DMS 273 (cell line): ENCODE data around the gene REC114.
"Not testable (repeated sequence)": the region's sequence is repeated elsewhere in the genome, so short reads cannot be mapped to it uniquely, and the experiment has no call there.

Experiments
- DNase-seq: peaks from one replicate; lab custom pipeline; 2025; ENCODE audit not compliant: unreplicated experiment; lab: John Stamatoyannopoulos, UW

The REC114 gene

GRCh38 chr15:73454096-73454495, 11.1 kb downstream of the REC114 start:
- DNase-seq = no peak

GRCh38 chr15:73455876-73456275, 12.9 kb downstream of the REC114 start:
- DNase-seq = no peak

- DNase-seq = no peak
Measured at GRCh38 chr15:73457334-73457733, 14.4 kb downstream of the REC114 start.

- DNase-seq = no peak
Measured at GRCh38 chr15:73460662-73461061, 17.7 kb downstream of the REC114 start.

- DNase-seq = peak; percentile 14
Measured at GRCh38 chr15:73464602-73465001, 21.6 kb downstream of the REC114 start.

- DNase-seq = no peak
Measured at GRCh38 chr15:73467758-73468157, 24.8 kb downstream of the REC114 start.

GRCh38 chr15:73474785-73475184, 31.8 kb downstream of the REC114 start:
- DNase-seq = no peak

- no peak for DNase-seq
Measured at GRCh38 chr15:73476704-73477216, 33.8 kb downstream of the REC114 start.

- DNase-seq = no peak
Measured at GRCh38 chr15:73480050-73480449, 37.1 kb downstream of the REC114 start.

GRCh38 chr15:73482166-73482565, 39.2 kb downstream of the REC114 start:
- DNase-seq = no peak

- DNase-seq = no peak
Measured at GRCh38 chr15:73483053-73483452, 40.1 kb downstream of the REC114 start.

- DNase-seq = no peak
Measured at GRCh38 chr15:73485372-73485771, 42.4 kb downstream of the REC114 start.

- DNase-seq = not testable (repeated sequence)
Measured at GRCh38 chr15:73485885-73486284, 42.9 kb downstream of the REC114 start.

- DNase-seq = no peak
Measured at GRCh38 chr15:73488698-73489097, 45.7 kb downstream of the REC114 start.

GRCh38 chr15:73493922-73494321, 51.0 kb downstream of the REC114 start:
- DNase-seq = no peak

- DNase-seq = no peak
Measured at GRCh38 chr15:73495181-73495580, 52.2 kb downstream of the REC114 start.

- no peak for DNase-seq
Measured at GRCh38 chr15:73500696-73501095, 57.7 kb downstream of the REC114 start.

GRCh38 chr15:73504885-73505284, 61.9 kb downstream of the REC114 start:
- DNase-seq = no peak

GRCh38 chr15:73515527-73515926, 72.6 kb downstream of the REC114 start:
- no peak for DNase-seq

GRCh38 chr15:73517566-73517965, 74.6 kb downstream of the REC114 start:
- no peak for DNase-seq

GRCh38 chr15:73518180-73518862, 75.4 kb downstream of the REC114 start:
- no peak for DNase-seq

GRCh38 chr15:73518876-73519733, 76.1 kb downstream of the REC114 start:
- DNase-seq = no peak
